H1 (cell line): ENCODE results near the gene P2RY11. TPM values are rescaled to one million over a fixed set of nuclear protein-coding genes. Genes with fewer than 3 reads are reported as not detected.

ENCODE experiments used
- CTCF ChIA-PET: fragments of 300-600 bp; sonication (Branson Sonifier 250); formaldehyde crosslinking; loops from one replicate; lab custom pipeline; 2021; ENCODE audit not compliant: partially characterized antibody; lab: Charles Lee
- POLR2A ChIA-PET: fragments of 300-600 bp; sonication (Branson Sonifier 250); formaldehyde crosslinking; loops from one replicate; lab custom pipeline; 2021; ENCODE audit warnings: inconsistent platforms; ENCODE audit not compliant: partially characterized antibody; lab: Charles Lee
- DNase-seq, 2 experiments: peaks; one replicate each; pipeline versions ENCODE4 v3.0.0 to v3.0.0-alpha.2; 2010 to 2022; ENCODE audit warnings: low spot score in 2 of 2, low read depth in 1 of 2, mixed read lengths in 1 of 2
- FAIRE-seq: peaks from 2 replicates; lab custom pipeline; 2011; peaks lifted over from hg19 to GRCh38; lab: Jason Lieb, UNC
- H2AFZ ChIP-seq: 2 replicates; pipeline ENCODE4 v1.8.1; 2012; ENCODE audit warnings: low read length, inconsistent platforms
- H2AK5ac ChIP-seq: 2 replicates; pipeline ENCODE4 v1.6.1; 2013; ENCODE audit warnings: low read depth, low read length
- H2BK120ac ChIP-seq: replicated peaks from 2 replicates; pipeline ENCODE3; 2013; ENCODE audit warnings: low read depth, low read length, inconsistent platforms
- H2BK12ac ChIP-seq: 2 replicates; pipeline ENCODE4 v1.6.1; 2013; ENCODE audit warnings: low read depth, low read length
- H2BK15ac ChIP-seq: 2 replicates; pipeline ENCODE4 v1.6.1; 2013; ENCODE audit warnings: low read length
- H2BK20ac ChIP-seq: 2 replicates; pipeline ENCODE4 v1.6.1; 2013; ENCODE audit warnings: low read length
- H2BK5ac ChIP-seq: 2 replicates; pipeline ENCODE4 v1.6.1; 2013; ENCODE audit warnings: low read depth, low read length
- H3K14ac ChIP-seq: 2 replicates; pipeline ENCODE4 v1.6.1; 2013; ENCODE audit warnings: inconsistent platforms; ENCODE audit not compliant: insufficient read length
- H3K18ac ChIP-seq: 2 replicates; pipeline ENCODE4 v1.6.1; 2013; ENCODE audit warnings: low read length; ENCODE audit errors: extremely low read depth
- H3K23ac ChIP-seq: 2 replicates; pipeline ENCODE4 v1.6.1; 2013; ENCODE audit warnings: inconsistent platforms; ENCODE audit not compliant: insufficient read length
- H3K23me2 ChIP-seq: 2 replicates; pipeline ENCODE4 v1.6.1; 2013; ENCODE audit warnings: low read depth, low read length
- H3K27ac ChIP-seq: 2 replicates; pipeline ENCODE4 v1.6.1; 2011; ENCODE audit warnings: low read depth, low read length, inconsistent platforms
- H3K27me3 ChIP-seq, 4 experiments: replicated peaks in 1 of 4; 1 replicate in 1 of 4; 2 replicates in 3 of 4; pipeline versions ENCODE4 v1.6.1 to v1.8.1; 2011 to 2013; ENCODE audit warnings: low read length in 3 of 4, mild to moderate bottlenecking in 3 of 4, inconsistent platforms in 2 of 4, mixed read lengths in 2 of 4, moderate library complexity in 1 of 4; ENCODE audit not compliant: control insufficient read depth in 3 of 4, insufficient read depth in 3 of 4; ENCODE audit errors: extremely low read depth in 1 of 4
- H3K36me3 ChIP-seq, 4 experiments: 2 replicates each; pipeline versions ENCODE4 v1.6.1 to v1.8.1; 2011 to 2013; ENCODE audit warnings: mild to moderate bottlenecking in 4 of 4, low read length in 3 of 4, moderate library complexity in 2 of 4, control low read depth in 1 of 4, inconsistent platforms in 1 of 4; ENCODE audit not compliant: insufficient read depth in 4 of 4, control insufficient read depth in 2 of 4
- H3K4ac ChIP-seq: replicated peaks from 2 replicates; pipeline ENCODE3; 2013; ENCODE audit warnings: low read length, low read depth, mixed read lengths, inconsistent platforms; ENCODE audit not compliant: insufficient read length
- H3K4me1 ChIP-seq, 4 experiments: replicated peaks in 1 of 4; 1 replicate in 1 of 4; 2 replicates in 3 of 4; pipeline versions ENCODE4 v1.6.1 to v1.8.1; 2011 to 2013; ENCODE audit warnings: low read length in 3 of 4, inconsistent platforms in 2 of 4, mixed read lengths in 1 of 4; ENCODE audit not compliant: insufficient read depth in 4 of 4, control insufficient read depth in 3 of 4
- H3K4me2 ChIP-seq, 2 experiments: 2 replicates each; pipeline versions ENCODE4 v1.6.1 to v1.8.1; 2011 to 2013; ENCODE audit warnings: low read depth in 2 of 2, low read length in 2 of 2, control low read depth in 1 of 2, inconsistent platforms in 1 of 2, mild to moderate bottlenecking in 1 of 2; ENCODE audit not compliant: insufficient read depth in 1 of 2
- H3K4me3 ChIP-seq, 4 experiments: fragments of 200-600, 300-600 bp in 1 of 4; sonication (generic), shearing (Covaris generic), sonication (Bioruptor Twin) in 1 of 4; 2 replicates each; pipeline versions ENCODE4 v1.5.1 to v1.8.1; 2011 to 2016; ENCODE audit warnings: low read length in 4 of 4, low read depth in 3 of 4, control low read depth in 2 of 4, inconsistent platforms in 2 of 4, mild to moderate bottlenecking in 2 of 4, mixed read lengths in 1 of 4, moderate library complexity in 1 of 4; ENCODE audit not compliant: insufficient read depth in 2 of 4; ENCODE audit errors: extremely low read depth in 1 of 4
- H3K56ac ChIP-seq: replicated peaks from 2 replicates; pipeline ENCODE3; 2013; ENCODE audit warnings: low read depth, mild to moderate bottlenecking, mixed read lengths, low read length, inconsistent platforms; ENCODE audit not compliant: insufficient read length
- H3K79me1 ChIP-seq: 2 replicates; pipeline ENCODE4 v1.6.1; 2013; ENCODE audit warnings: low read depth, low read length, control low read depth
- H3K79me2 ChIP-seq, 2 experiments: 2 replicates each; pipeline versions ENCODE4 v1.6.1 to v1.8.1; 2012 to 2013; ENCODE audit warnings: low read length in 2 of 2, mild to moderate bottlenecking in 2 of 2, inconsistent platforms in 1 of 2; ENCODE audit not compliant: insufficient read depth in 2 of 2, control insufficient read depth in 1 of 2
- H3K9ac ChIP-seq, 4 experiments: replicated peaks in 1 of 4; 1 replicate in 1 of 4; 2 replicates in 3 of 4; pipeline versions ENCODE4 v1.6.1 to v1.8.1; 2011 to 2013; ENCODE audit warnings: low read depth in 3 of 4, low read length in 3 of 4, control low read depth in 2 of 4, mild to moderate bottlenecking in 2 of 4, moderate library complexity in 2 of 4, inconsistent platforms in 1 of 4; ENCODE audit errors: extremely low read depth in 1 of 4
- H3K9me3 ChIP-seq, 2 experiments: 2 replicates each; pipeline versions ENCODE4 v1.6.1 to v1.8.1; 2012 to 2013; ENCODE audit warnings: mild to moderate bottlenecking in 2 of 2, moderate library complexity in 2 of 2, control low read depth in 1 of 2, inconsistent platforms in 1 of 2, low read depth in 1 of 2, low read length in 1 of 2, mixed read lengths in 1 of 2; ENCODE audit not compliant: insufficient read depth in 2 of 2
- H4K20me1 ChIP-seq, 2 experiments: replicated peaks in 1 of 2; 2 replicates each; pipeline versions ENCODE3 to v1.8.1; 2011 to 2013; ENCODE audit warnings: inconsistent platforms in 2 of 2, low read length in 2 of 2, mild to moderate bottlenecking in 1 of 2; ENCODE audit not compliant: insufficient read depth in 2 of 2, control insufficient read depth in 1 of 2
- H4K5ac ChIP-seq: 2 replicates; pipeline ENCODE4 v1.6.1; 2013; ENCODE audit warnings: low read length, low read depth, mixed read lengths, inconsistent platforms; ENCODE audit not compliant: insufficient read length
- H4K8ac ChIP-seq: 2 replicates; pipeline ENCODE4 v1.8.0; 2013; ENCODE audit warnings: mild to moderate bottlenecking, moderate library complexity, low read length, inconsistent platforms; ENCODE audit not compliant: insufficient read depth; ENCODE audit errors: extremely low read depth
- H4K91ac ChIP-seq: replicated peaks from 2 replicates; pipeline ENCODE3; 2013; ENCODE audit warnings: low read length, mixed read lengths, inconsistent platforms; ENCODE audit not compliant: insufficient read length
- BRCA1 ChIP-seq: IDR thresholded peaks from 2 replicates; pipeline ENCODE4 v1.6.1; 2012; ENCODE audit warnings: low read depth, low read length, improper control_type of control experiment
- EZH2 ChIP-seq: fragments of 200-600 bp; sonication (generic); IDR thresholded peaks from 2 replicates; pipeline ENCODE4 v1.7.1; 2012; ENCODE audit warnings: low read depth, mild to moderate bottlenecking, moderate library complexity, low read length, inconsistent platforms; ENCODE audit not compliant: severe bottlenecking
- JUND ChIP-seq: IDR thresholded peaks from 2 replicates; pipeline ENCODE4 v1.6.1; 2011; ENCODE audit warnings: mild to moderate bottlenecking, improper control_type of control experiment, low read length
- POU5F1 ChIP-seq: IDR thresholded peaks from 2 replicates; pipeline ENCODE4 v1.6.1; 2011; ENCODE audit warnings: low read depth, mild to moderate bottlenecking, low read length, moderate library complexity
- RNF2 ChIP-seq: fragments of 200-900, 300-1000 bp; sonication (generic); IDR thresholded peaks from 2 replicates; pipeline ENCODE4 v1.7.1; 2016; ENCODE audit warnings: borderline replicate concordance, low read depth, mild to moderate bottlenecking, antibody characterized with exemption, low read length; ENCODE audit not compliant: poor library complexity, severe bottlenecking; ENCODE audit errors: missing control alignments
- SP1 ChIP-seq: IDR thresholded peaks from 2 replicates; pipeline ENCODE4 v1.6.1; 2011; ENCODE audit warnings: low read depth, low read length
- SP2 ChIP-seq: IDR thresholded peaks from 2 replicates; pipeline ENCODE4 v1.6.1; 2012; ENCODE audit warnings: mild to moderate bottlenecking, low read length, inconsistent platforms
- SUZ12 ChIP-seq: fragments of 200-600 bp; sonication (generic); IDR thresholded peaks from 2 replicates; pipeline ENCODE4 v1.6.1; 2012; ENCODE audit warnings: mild to moderate bottlenecking, inconsistent platforms, low read length, moderate library complexity, mixed read lengths
- TAF1 ChIP-seq: IDR thresholded peaks from 2 replicates; pipeline ENCODE4 v1.6.1; 2011; ENCODE audit warnings: mild to moderate bottlenecking, low read depth, low read length
- WGBS, 2 experiments: shearing (Covaris generic) in 1 of 2; methylation state at CpG; one replicate each; pipeline versions ENCODE4 v1.1.6 to v1.1.7; 2013 to 2015; ENCODE audit warnings: low lambda C conversion rate in 2 of 2, mixed read lengths in 2 of 2, inconsistent platforms in 1 of 2, low coverage in 1 of 2, missing lambda C conversion rate in 1 of 2; ENCODE audit not compliant: insufficient replicate concordance in 2 of 2, insufficient coverage in 1 of 2, insufficient read length in 1 of 2; ENCODE audit errors: extremely low coverage in 1 of 2, missing lambda C conversion rate in 1 of 2; 5-methylcytosine and 5-hydroxymethylcytosine counted together
- polyA plus RNA-seq, 7 experiments: library from polyadenylated mRNA; depleted of rRNA in 3 of 7; stranded (reverse) in 5 of 7; unstranded in 2 of 7; fragments of >200 nt in 5 of 7; fragments of 200-250 nt in 2 of 7; gene quantifications; 1 replicate in 5 of 7; 2 replicates in 1 of 7; 4 replicates in 1 of 7; pipeline versions ENCODE4 v1.2.1 to v1.2.3, GENCODE V29; 2011 to 2013; ENCODE audit warnings: missing spikeins in 2 of 7, mixed read lengths in 2 of 7
- total RNA-seq: library from RNA; stranded (reverse); fragmentation: NEBNext Ultra II Directional; extraction: Animal tissue kit (Norgen Biotek cat#: 25700); gene quantifications from 2 replicates; pipeline ENCODE4 v1.2.1, GENCODE V29; 2021
- TF ChIP-seq, protein P1 (sequence below): IDR thresholded peaks from 2 replicates; pipeline ENCODE4 v1.6.1; 2011; ENCODE audit warnings: low read depth, mild to moderate bottlenecking, low read length; ENCODE audit not compliant: insufficient read depth
- TF ChIP-seq, protein P2 (sequence below): IDR thresholded peaks from 2 replicates; pipeline ENCODE4 v1.6.1; 2011; ENCODE audit warnings: low read length, improper control_type of control experiment

The P2RY11 gene
- total and polyA plus RNA-seq, 2 of the 8 experiments (the other 6 are each of a cell fraction or from before 2014, with no cell fraction given), result 9.2 to 18.0 TPM

- no peak overlapping the region for H2BK120ac ChIP-seq
- no peaks in the 10 kb centered on the region for H3K9me3 ChIP-seq
- no peak overlapping the region for H3K4me2 ChIP-seq
- H4K5ac ChIP-seq, result no peak overlapping the region
- ChIA-PET POLR2A (interaction anchor here (1.1 to 29.1 kb wide), 7 partner anchors 8 to 131 kb away, joined by 3 to 412 read pairs (median 5); partner anchors contain the start of genes ANGPTL6, P2RY11 and PPAN), CTCF (interaction anchor here (0.5 to 1.8 kb wide), 20 partner anchors 9 to 528 kb away, joined by 3 to 8 read pairs (median 4); partner anchors contain the start of genes ICAM1 and PPAN)
- H3K4ac ChIP-seq, result no peak overlapping the region
- no peak overlapping the region for H2BK12ac ChIP-seq
- H3K23me2 ChIP-seq, result peaks cover 5% of the 10 kb centered on the region
- no peak overlapping the region for H2BK20ac ChIP-seq
- H3K27ac ChIP-seq, result no peak overlapping the region
- peaks cover 0 to 7% (median 1%) of the 10 kb centered on the region in 4 experiments; a peak in 2 of 7 replicates for H3K4me1 ChIP-seq
- H2BK15ac ChIP-seq, result no peak overlapping the region
- H3K36me3 ChIP-seq, result peaks cover 17 to 23% (median 21%) of the 10 kb centered on the region in 4 experiments; a peak in 6 of 8 replicates
- WGBS, 2 experiments, result 90% methylated on average over 9 of the region's 9 CpGs; no CpG with 5 or more reads in 1 of the 2 experiments
- 0 out of 2 replicates have a peak, but pooled peaks cover 2% of the 10 kb centered on the region for H3K79me1 ChIP-seq
- H3K56ac ChIP-seq, result no peak overlapping the region
- H3K79me2 ChIP-seq, result peaks cover 0 to 12% of the 10 kb centered on the region in 2 experiments; a peak in 2 of 4 replicates
- H4K20me1 ChIP-seq, result peaks cover 6 to 10% of the 10 kb centered on the region in 2 experiments
- no peak overlapping the region for H4K91ac ChIP-seq
- DNase-seq, result no peak
- no peak overlapping the region for H3K14ac ChIP-seq
- H2AFZ ChIP-seq, result no peak overlapping the region
- H2AK5ac ChIP-seq, result no peak overlapping the region
- H3K23ac ChIP-seq, result no peak overlapping the region
- no peak for FAIRE-seq
- H3K27me3 ChIP-seq, result no peaks in the 10 kb centered on the region
- no peak overlapping the region for H3K9ac ChIP-seq
- H2BK5ac ChIP-seq, result no peak overlapping the region
- no peak overlapping the region for H3K18ac ChIP-seq
- H4K8ac ChIP-seq, result no peak overlapping the region
- H3K4me3 ChIP-seq, result no peak overlapping the region
- TF ChIP-seq, protein P1, sequence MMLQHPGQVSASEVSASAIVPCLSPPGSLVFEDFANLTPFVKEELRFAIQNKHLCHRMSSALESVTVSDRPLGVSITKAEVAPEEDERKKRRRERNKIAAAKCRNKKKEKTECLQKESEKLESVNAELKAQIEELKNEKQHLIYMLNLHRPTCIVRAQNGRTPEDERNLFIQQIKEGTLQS, result no peak
- no peak for TF ChIP-seq POU5F1
- TF ChIP-seq, protein P2, sequence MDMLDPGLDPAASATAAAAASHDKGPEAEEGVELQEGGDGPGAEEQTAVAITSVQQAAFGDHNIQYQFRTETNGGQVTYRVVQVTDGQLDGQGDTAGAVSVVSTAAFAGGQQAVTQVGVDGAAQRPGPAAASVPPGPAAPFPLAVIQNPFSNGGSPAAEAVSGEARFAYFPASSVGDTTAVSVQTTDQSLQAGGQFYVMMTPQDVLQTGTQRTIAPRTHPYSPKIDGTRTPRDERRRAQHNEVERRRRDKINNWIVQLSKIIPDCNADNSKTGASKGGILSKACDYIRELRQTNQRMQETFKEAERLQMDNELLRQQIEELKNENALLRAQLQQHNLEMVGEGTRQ, result no peak
- no peak for TF ChIP-seq RNF2
- no peak for TF ChIP-seq TAF1
- no peak for TF ChIP-seq EZH2
- TF ChIP-seq SP1, result no peak
- TF ChIP-seq SUZ12, result no peak
- no peak for TF ChIP-seq BRCA1
- TF ChIP-seq SP2, result no peak
- no peak for TF ChIP-seq JUND
Measured at GRCh38 chr19:10120538-10121189, 9.2 kb downstream of the P2RY11 start.
